K562 (cell line): ENCODE data around the gene KAZN. TPM values are rescaled to one million over a fixed set of nuclear protein-coding genes. Genes with fewer than 3 reads are reported as not detected.

Experiments used
- ATAC-seq: fragments of 200-7000 bp; cut with Tn5 transposase; 3 replicates; pipeline ENCODE4 v1.9.1; 2020; ENCODE audit warnings: moderate library complexity
- BruUV-seq: library from RNA; stranded (reverse); fragments of 400-500 nt; replicated peaks from 2 replicates; lab custom pipeline; 2021; lab: Mats Ljungman, UMichigan
- CTCF ChIA-PET: fragments of 300-600 bp; formaldehyde crosslinking; extraction: SDS; loops from one replicate; lab custom pipeline; 2021; ENCODE audit warnings: low intra/inter-chr PET ratio; lab: Yijun Ruan, JAX
- POLR2A ChIA-PET: fragments of 300-600, 350-650 bp; sonication (Branson Sonifier 250); formaldehyde crosslinking; extraction: SDS; loops from one replicate; lab custom pipeline; 2021; ENCODE audit warnings: antibody characterized with exemption, inconsistent platforms; lab: Yijun Ruan, JAX
- DNase-seq, 4 experiments: peaks; one replicate each; pipeline versions ENCODE4 v3.0.0 to v3.0.0-alpha.2; 2011 to 2018; ENCODE audit warnings: low spot score in 3 of 4, mixed read lengths in 3 of 4; ENCODE audit errors: extremely low read depth in 1 of 4
- FAIRE-seq: peaks from 2 replicates; lab custom pipeline; 2011; peaks lifted over from hg19 to GRCh38; lab: Jason Lieb, UNC
- H2AFZ ChIP-seq: 2 replicates; pipeline ENCODE4 v1.6.0; 2011; ENCODE audit warnings: low read depth, low read length, control low read depth, inconsistent platforms
- H3K27ac ChIP-seq: fragments of 200-600 bp; 3 replicates; pipeline ENCODE4 v1.8.0; 2011; ENCODE audit warnings: low read depth, mild to moderate bottlenecking, control low read depth, inconsistent platforms, low read length, moderate library complexity, mixed read lengths; ENCODE audit errors: extremely low read depth
- H3K27me3 ChIP-seq, 2 experiments: fragments of 300-600 bp in 1 of 2; 2 replicates in 1 of 2; 3 replicates in 1 of 2; pipeline versions ENCODE4 v1.6.0 to v1.8.0; 2011; ENCODE audit warnings: inconsistent platforms in 2 of 2, low read length in 2 of 2, mild to moderate bottlenecking in 1 of 2, mixed read lengths in 1 of 2, moderate library complexity in 1 of 2; ENCODE audit not compliant: control insufficient read depth in 2 of 2, insufficient read depth in 2 of 2
- H3K36me3 ChIP-seq: fragments of 300-600 bp; 3 replicates; pipeline ENCODE4 v1.8.0; 2011; ENCODE audit warnings: mild to moderate bottlenecking, low read length, inconsistent platforms; ENCODE audit not compliant: control insufficient read depth, insufficient read depth
- H3K4me1 ChIP-seq, 2 experiments: fragments of 200-600 bp in 1 of 2; replicated peaks in 1 of 2; 2 replicates in 1 of 2; 3 replicates in 1 of 2; pipeline versions ENCODE4 v1.5.1 to v1.8.0; 2011; ENCODE audit warnings: inconsistent platforms in 2 of 2, low read length in 2 of 2, mild to moderate bottlenecking in 1 of 2, mixed read lengths in 1 of 2, moderate library complexity in 1 of 2; ENCODE audit not compliant: control insufficient read depth in 2 of 2, insufficient read depth in 2 of 2
- H3K4me2 ChIP-seq: 2 replicates; pipeline ENCODE4 v1.6.1; 2011; ENCODE audit warnings: low read length, control low read depth, inconsistent platforms, mixed read lengths; ENCODE audit not compliant: insufficient read depth
- H3K4me3 ChIP-seq: fragments of 200-600 bp; sonication (generic), shearing (Covaris generic); 2 replicates; pipeline ENCODE4 v1.5.1; 2016; ENCODE audit warnings: control low read depth, inconsistent platforms
- H3K79me2 ChIP-seq: fragments of 200-600 bp; 3 replicates; pipeline ENCODE4 v1.8.0; 2011; ENCODE audit warnings: low read length, inconsistent platforms; ENCODE audit not compliant: control insufficient read depth, insufficient read depth
- H3K9ac ChIP-seq, 2 experiments: 2 replicates each; pipeline versions ENCODE4 v1.6.0 to v1.6.1; 2011; ENCODE audit warnings: low read depth in 2 of 2, low read length in 2 of 2, control low read depth in 1 of 2, inconsistent platforms in 1 of 2, mild to moderate bottlenecking in 1 of 2, mixed read lengths in 1 of 2; ENCODE audit not compliant: insufficient read depth in 1 of 2
- H3K9me1 ChIP-seq: one replicate; pipeline ENCODE4 v1.6.0; 2011; ENCODE audit warnings: inconsistent platforms, mild to moderate bottlenecking, low read length, moderate library complexity; ENCODE audit not compliant: control insufficient read depth, insufficient read depth
- H3K9me3 ChIP-seq: replicated peaks from 2 replicates; pipeline ENCODE4 v1.5.1; 2011; ENCODE audit warnings: low read depth, low read length, inconsistent platforms; ENCODE audit not compliant: control insufficient read depth, insufficient read depth
- H4K20me1 ChIP-seq: replicated peaks from 2 replicates; pipeline ENCODE4 v1.6.1; 2011; ENCODE audit warnings: low read length, inconsistent platforms, mixed read lengths; ENCODE audit not compliant: control insufficient read depth, insufficient read depth
- ARID4B ChIP-seq: sonication (generic); formaldehyde crosslinking; IDR thresholded peaks from 2 replicates; pipeline ENCODE4 v1.8.0; 2022; ENCODE audit warnings: mild to moderate bottlenecking, missing genetic modification reagents
- C11orf30 ChIP-seq: fragments of 450-650 bp; IDR thresholded peaks from 2 replicates; pipeline ENCODE4 v1.6.1; 2016; ENCODE audit warnings: low read depth, mild to moderate bottlenecking
- DMBX1 ChIP-seq: fragments of 250-450 bp; sonication (Bioruptor Pico); IDR thresholded peaks from 2 replicates; pipeline ENCODE4 v1.8.0; 2022; ENCODE audit warnings: inconsistent platforms, mild to moderate bottlenecking, moderate library complexity, borderline replicate concordance
- GATAD2A ChIP-seq: fragments of 450-650 bp; IDR thresholded peaks from 2 replicates; pipeline ENCODE4 v1.6.1; 2017
- HMGXB4 ChIP-seq: sonication (generic); formaldehyde crosslinking; IDR thresholded peaks from 2 replicates; pipeline ENCODE4 v1.8.1; 2023; ENCODE audit warnings: mild to moderate bottlenecking, missing genetic modification reagents
- MAFF ChIP-seq: IDR thresholded peaks from 2 replicates; pipeline ENCODE4 v1.6.1; 2012; ENCODE audit warnings: low read length, improper control_type of control experiment
- NCOA1 ChIP-seq: fragments of 450-650 bp; IDR thresholded peaks from 2 replicates; pipeline ENCODE4 v1.6.1; 2016; ENCODE audit warnings: low read depth
- NFE2 ChIP-seq: IDR thresholded peaks from 2 replicates; pipeline ENCODE4 v1.6.1; 2014; ENCODE audit warnings: antibody characterized with exemption, low read depth
- PTBP1 ChIP-seq: fragments of 200-400 bp; formaldehyde crosslinking; IDR thresholded peaks from 2 replicates; pipeline ENCODE4 v1.6.1; 2017; ENCODE audit warnings: low read depth, low read length
- SIN3B ChIP-seq: fragments of 450-650 bp; IDR thresholded peaks from 2 replicates; pipeline ENCODE4 v1.6.1; 2017; ENCODE audit warnings: low read depth, mild to moderate bottlenecking, moderate library complexity
- SMC3 ChIP-seq: conservative IDR thresholded peaks from 2 replicates; pipeline ENCODE4 v1.6.1; 2011; ENCODE audit warnings: low read depth, low read length, improper control_type of control experiment; ENCODE audit not compliant: insufficient read depth
- ZBTB8A ChIP-seq: fragments of 450-650 bp; IDR thresholded peaks from 2 replicates; pipeline ENCODE4 v1.6.1; 2018; ENCODE audit warnings: mild to moderate bottlenecking, moderate library complexity; ENCODE audit not compliant: partially characterized antibody
- ZBTB9 ChIP-seq: fragments of 450-650 bp; formaldehyde crosslinking; IDR thresholded peaks from 2 replicates; pipeline ENCODE4 v1.4.0; 2020; ENCODE audit warnings: mild to moderate bottlenecking, moderate library complexity
- ZNF780A ChIP-seq: fragments of 250-450 bp; sonication (Bioruptor Pico); IDR thresholded peaks from 2 replicates; pipeline ENCODE4 v1.5.0; 2021; ENCODE audit warnings: mild to moderate bottlenecking
- WGBS: fragments of 100-300 bp; shearing (Covaris generic); methylation state at CpG from one replicate; pipeline ENCODE4 v1.1.6; 2016; ENCODE audit warnings: low coverage, mixed read lengths; ENCODE audit not compliant: insufficient coverage; ENCODE audit errors: missing lambda C conversion rate; 5-methylcytosine and 5-hydroxymethylcytosine counted together
- in situ Hi-C: fragments of 300-500 bp; cut with MboI; formaldehyde crosslinking; loops from 4 replicates; pipeline ENCODE4 v1.15.0; 2018; ENCODE audit warnings: inconsistent platforms, mixed read lengths
- intact Hi-C: fragments of 100-400 bp; cut with micrococcal nuclease; formaldehyde crosslinking; loops from 2 replicates; pipeline ENCODE4 v1.14.2; 2022
- polyA plus RNA-seq, 8 experiments: library from polyadenylated mRNA; depleted of rRNA in 4 of 8; stranded (reverse) in 5 of 8; unstranded in 3 of 8; fragments of >200 nt; fragmentation: Nextera tagmentation in 2 of 8; fragmentation: Illumina TruSeq in 1 of 8; extraction: Ambion mirVana in 2 of 8; extraction: Trizol in 1 of 8; gene quantifications; 2 replicates each; pipeline versions ENCODE4 v1.2.1 to v1.2.3, GENCODE V29; 2011 to 2014; ENCODE audit warnings: inconsistent platforms in 1 of 8, missing spikeins in 1 of 8
- total RNA-seq, 7 experiments: library from RNA; depleted of rRNA in 6 of 7; stranded (reverse); fragments of >200 nt in 6 of 7; fragmentation: Illumina TruSeq in 2 of 7; extraction: Trizol in 2 of 7; gene quantifications; 2 replicates each; pipeline versions ENCODE4 v1.2.1 to v1.2.3, GENCODE V29; 2011 to 2021; ENCODE audit warnings: low replicate concordance in 1 of 7

KAZN gene
- total and polyA plus RNA-seq, 9 of the 15 experiments (the other 6 are each of a cell fraction or from before 2014, with no cell fraction given): 2.1 to 21.6 (median 5.4) TPM

GRCh38 chr1:14817223-14818170 is 219.0 kb downstream of the KAZN start:
- in situ Hi-C loops (no loop called here), intact Hi-C loops (no loop called here)
- Histone ChIP-seq H3K4me3 (no peak overlapping the region), H3K79me2 (no peaks in the 10 kb centered on the region), H3K36me3 (no peaks in the 10 kb centered on the region), H3K9ac (no peak overlapping the region), H3K9me1 (no peaks in the 10 kb centered on the region), H2AFZ (0 out of 2 replicates have a peak overlapping the region, but pooled peaks have one; percentile 3), H3K4me2 (peak overlapping the region; percentile 46; the same call in 1 of the 2 replicates), H3K4me1 (peaks cover 0 to 16% of the 10 kb centered on the region in 2 experiments; a peak in 3 of 5 replicates), H4K20me1 (no peaks in the 10 kb centered on the region), H3K27ac (no peak overlapping the region), H3K27me3 (no peaks in the 10 kb centered on the region; a peak in 1 of 5 replicates), H3K9me3 (peaks cover 4% of the 10 kb centered on the region; the same call in 1 of the 2 replicates)
- ChIA-PET CTCF (no interaction called here), POLR2A (interaction anchor here (0.6 to 1.6 kb wide), 6 partner anchors 9 to 556 kb away, joined by 3 to 4 read pairs (median 3); no protein-coding TSS in a partner anchor)
- FAIRE-seq (peak; percentile 78), ATAC-seq (peak; percentile 70), DNase-seq (peak in 3 of 4 experiments; percentile 29 to 44 (median 34))
- WGBS: 33% methylated on average over 8 of the region's 8 CpGs
- BruUV-seq: no TSS peak
- TF ChIP-seq NCOA1 (no peak), SIN3B (no peak), ZBTB8A (no peak), DMBX1 (no peak), ZNF780A (no peak), ZBTB9 (CRISPR knock-in tag) (peak; percentile 77), PTBP1 (no peak), MAFF (no peak; the same call in 1 of the 2 replicates), GATAD2A (no peak), ARID4B (no peak), SMC3 (no peak), HMGXB4 (CRISPR knock-in tag) (no peak), NFE2 (peak; percentile 61), C11orf30 (no peak)
